Astrocyte of the spinal cord (primary cell): Measurements from ENCODE around the gene AGT.

Experiments
- DNase-seq: peaks from one replicate; pipeline ENCODE4 v3.0.0; 2011; ENCODE audit warnings: low read depth, low spot score
- H3K4me3 ChIP-seq: 2 replicates; pipeline ENCODE4 v1.5.1; 2011; ENCODE audit warnings: low read depth, mild to moderate bottlenecking, low read length, moderate library complexity
- CTCF ChIP-seq: IDR thresholded peaks from 2 replicates; pipeline ENCODE4 v1.5.1; 2012; ENCODE audit warnings: low read depth, mild to moderate bottlenecking, low read length, inconsistent platforms
- in situ Hi-C: cut with HindIII; loops from 2 replicates; pipeline ENCODE4 v1.10.0; 2017; ENCODE audit warnings: low sequenced_read_pairs

The AGT gene

GRCh38 chr1:230757856-230758708 is 44.2 kb upstream of the AGT start:
- in situ Hi-C loops: no loop called here
- no peak overlapping the region for H3K4me3 ChIP-seq
- DNase-seq: no peak
- TF ChIP-seq CTCF: no peak

- in situ Hi-C loops: no loop called here
- H3K4me3 ChIP-seq: no peak overlapping the region
- peak; percentile 55 for DNase-seq
- TF ChIP-seq CTCF: no peak
Observed at GRCh38 chr1:230754796-230755195, 40.9 kb upstream of the AGT start.

DNA sequence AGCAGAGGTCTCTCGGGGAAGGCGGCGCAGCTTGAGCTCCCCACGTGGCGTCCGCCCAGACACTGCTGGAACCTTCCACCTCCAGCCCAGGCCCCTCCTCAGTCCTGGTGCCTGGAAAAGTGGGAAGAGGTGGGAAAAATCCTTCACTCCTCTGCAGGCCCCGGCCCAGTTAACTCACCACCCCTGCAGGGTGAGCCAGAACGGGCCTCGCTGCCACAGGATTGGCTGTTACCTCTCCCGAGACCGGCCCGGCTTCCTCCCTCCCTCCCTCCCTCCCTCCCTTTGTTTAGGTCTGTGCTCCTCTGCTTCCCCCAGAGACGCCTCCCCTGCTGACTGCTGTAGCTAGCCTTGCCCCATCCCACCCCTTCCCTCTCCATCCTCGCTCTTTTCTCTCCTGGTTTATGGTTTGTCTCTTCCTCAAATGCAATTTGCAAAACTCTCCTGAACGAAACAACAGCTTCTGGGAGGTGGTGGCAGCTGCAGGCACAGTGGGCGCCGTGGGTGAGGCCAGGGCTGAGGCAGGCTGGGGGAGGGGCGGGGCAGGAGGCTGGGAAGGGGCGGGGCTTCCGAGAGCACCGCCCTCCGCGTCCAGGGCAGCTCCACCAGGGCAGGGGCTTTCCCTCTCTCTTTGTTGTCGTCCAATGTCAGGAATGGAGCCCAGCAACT is 39.8 kb upstream of the AGT start:
- no peak for TF ChIP-seq CTCF
- DNase-seq: peak; percentile 22
- in situ Hi-C loops: no loop called here
- H3K4me3 ChIP-seq: no peak overlapping the region

GRCh38 chr1:230753191-230753585 is 39.3 kb upstream of the AGT start:
- in situ Hi-C loops: no loop called here
- no peak overlapping the region for H3K4me3 ChIP-seq
- DNase-seq: no peak
- no peak for TF ChIP-seq CTCF

GRCh38 chr1:230752407-230752806 is 38.5 kb upstream of the AGT start:
- DNase-seq: no peak
- no peak for TF ChIP-seq CTCF

GRCh38 chr1:230750986-230751625 is 37.2 kb upstream of the AGT start:
- DNase-seq: no peak
- in situ Hi-C loops: no loop called here
- H3K4me3 ChIP-seq: no peak overlapping the region
- no peak for TF ChIP-seq CTCF

More at GRCh38 chr1:230752407-230752806, 38.5 kb upstream of the AGT start:
- in situ Hi-C loops: no loop called here
- no peak overlapping the region for H3K4me3 ChIP-seq
